ENCODE results near the gene OVCA2. TPM values are rescaled to one million over a fixed set of nuclear protein-coding genes. Genes with fewer than 3 reads are reported as not detected.

Gene OVCA2
- total RNA-seq, 1 experiment from 2014 or later: 27.3 TPM

DNA sequence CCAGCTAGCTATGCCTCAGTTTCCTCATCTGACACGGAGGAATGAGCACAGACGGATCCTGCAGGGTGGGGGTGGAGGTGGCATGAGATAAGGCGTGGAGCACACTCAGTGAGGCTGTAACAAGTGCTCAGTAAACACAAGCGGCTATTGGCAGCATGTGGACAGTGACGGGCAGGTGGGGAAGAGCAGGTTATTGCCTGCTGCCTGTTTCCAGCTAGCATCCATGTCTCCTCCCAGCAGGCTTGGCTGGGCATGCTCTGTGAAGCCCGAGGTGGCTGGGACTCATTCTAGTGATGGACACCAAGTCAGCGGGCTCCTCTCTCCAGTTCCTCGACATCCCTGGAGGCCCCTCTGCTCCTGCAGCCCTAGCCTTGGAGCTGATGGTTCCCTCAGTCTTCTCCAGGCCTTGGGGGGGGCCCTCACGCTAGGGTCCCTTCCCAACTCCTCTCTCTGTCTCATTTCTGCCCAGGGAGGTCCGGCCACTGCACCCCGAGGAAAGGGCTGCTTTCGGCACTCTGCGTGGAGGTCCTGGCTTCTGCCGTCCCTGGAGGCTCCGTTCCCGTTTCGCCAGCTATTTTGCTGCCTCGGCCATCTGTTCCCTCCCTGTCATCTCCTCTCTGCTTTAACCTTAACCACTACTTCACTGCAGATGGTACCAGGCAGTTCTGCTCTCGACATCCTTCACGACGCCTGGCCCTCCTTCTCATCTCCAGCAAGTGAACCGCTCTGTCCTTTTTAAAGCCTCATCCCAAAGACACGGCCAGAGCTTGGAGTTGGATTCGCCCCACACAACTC lies 22.9 kb upstream of the OVCA2 start:
- ChIA-PET CTCF (no interaction called here), RAD21 (ENCODE audit: low non-redundant PET in 1 of 2, low total read pairs in 2 of 2, uncharacterized antibody in 2 of 2, unreplicated experiment in 2 of 2) (no interaction called here), POLR2A (no interaction called here)
- Histone ChIP-seq H3K9me2 (ENCODE audit: insufficient read depth) (no peaks in the 10 kb centered on the region), H3K4me3 (replicated peaks in 1 of 2; ENCODE audit: low read depth in 1 of 2, low read length in 2 of 2) (no peak overlapping the region), H3K79me2 (ENCODE audit: insufficient read depth, low read length) (no peaks in the 10 kb centered on the region), H3K36me3 (ENCODE audit: control insufficient read depth in 1 of 2, insufficient read depth in 2 of 2, low read length in 2 of 2) (no peaks in the 10 kb centered on the region), H3K9me3 (ENCODE audit: control insufficient read depth in 1 of 2, insufficient read depth in 1 of 2, low read depth in 1 of 2, low read length in 2 of 2) (no peaks in the 10 kb centered on the region; a peak in 1 of 4 replicates), H3K4me1 (ENCODE audit: control insufficient read depth in 1 of 2, insufficient read depth in 2 of 2, low read length in 2 of 2) (peaks cover 2 to 4% of the 10 kb centered on the region in 2 experiments; a peak in 2 of 4 replicates), H2AFZ (ENCODE audit: low read depth, low read length, poor library complexity, severe bottlenecking) (no peak overlapping the region), H3K27me3 (ENCODE audit: insufficient read depth, low read length) (no peaks in the 10 kb centered on the region), H3K27ac (ENCODE audit: low read depth, low read length) (no peak overlapping the region), H3K9ac (ENCODE audit: low read length) (no peak overlapping the region), H4K20me1 (ENCODE audit: insufficient read depth) (no peaks in the 10 kb centered on the region), H3K4me2 (ENCODE audit: low read length) (no peak overlapping the region)
- intact Hi-C loops (cut with micrococcal nuclease): no loop called here
- no peak for DNase-seq (ENCODE audit: low read depth, low spot score)
- BruUV-seq (replicated peaks): no TSS peak
- ATAC-seq: no peak
- TF ChIP-seq, protein P1, sequence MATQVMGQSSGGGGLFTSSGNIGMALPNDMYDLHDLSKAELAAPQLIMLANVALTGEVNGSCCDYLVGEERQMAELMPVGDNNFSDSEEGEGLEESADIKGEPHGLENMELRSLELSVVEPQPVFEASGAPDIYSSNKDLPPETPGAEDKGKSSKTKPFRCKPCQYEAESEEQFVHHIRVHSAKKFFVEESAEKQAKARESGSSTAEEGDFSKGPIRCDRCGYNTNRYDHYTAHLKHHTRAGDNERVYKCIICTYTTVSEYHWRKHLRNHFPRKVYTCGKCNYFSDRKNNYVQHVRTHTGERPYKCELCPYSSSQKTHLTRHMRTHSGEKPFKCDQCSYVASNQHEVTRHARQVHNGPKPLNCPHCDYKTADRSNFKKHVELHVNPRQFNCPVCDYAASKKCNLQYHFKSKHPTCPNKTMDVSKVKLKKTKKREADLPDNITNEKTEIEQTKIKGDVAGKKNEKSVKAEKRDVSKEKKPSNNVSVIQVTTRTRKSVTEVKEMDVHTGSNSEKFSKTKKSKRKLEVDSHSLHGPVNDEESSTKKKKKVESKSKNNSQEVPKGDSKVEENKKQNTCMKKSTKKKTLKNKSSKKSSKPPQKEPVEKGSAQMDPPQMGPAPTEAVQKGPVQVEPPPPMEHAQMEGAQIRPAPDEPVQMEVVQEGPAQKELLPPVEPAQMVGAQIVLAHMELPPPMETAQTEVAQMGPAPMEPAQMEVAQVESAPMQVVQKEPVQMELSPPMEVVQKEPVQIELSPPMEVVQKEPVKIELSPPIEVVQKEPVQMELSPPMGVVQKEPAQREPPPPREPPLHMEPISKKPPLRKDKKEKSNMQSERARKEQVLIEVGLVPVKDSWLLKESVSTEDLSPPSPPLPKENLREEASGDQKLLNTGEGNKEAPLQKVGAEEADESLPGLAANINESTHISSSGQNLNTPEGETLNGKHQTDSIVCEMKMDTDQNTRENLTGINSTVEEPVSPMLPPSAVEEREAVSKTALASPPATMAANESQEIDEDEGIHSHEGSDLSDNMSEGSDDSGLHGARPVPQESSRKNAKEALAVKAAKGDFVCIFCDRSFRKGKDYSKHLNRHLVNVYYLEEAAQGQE (IDR thresholded peaks at IDR 0.05; ENCODE audit: low read depth): no peak
- TF ChIP-seq SRF (IDR thresholded peaks at IDR 0.05; ENCODE audit: low read depth) (no peak), EZH2phosphoT487 (IDR thresholded peaks at IDR 0.05; ENCODE audit: borderline replicate concordance) (no peak), ZBTB33 (IDR thresholded peaks at IDR 0.05; ENCODE audit: extremely low read depth, insufficient replicate concordance, low read length) (no peak), EGR1 (IDR thresholded peaks at IDR 0.05; ENCODE audit: low read depth) (no peak), EZH2 (IDR thresholded peaks at IDR 0.05) (no peak), CEBPB (IDR thresholded peaks at IDR 0.05; ENCODE audit: low read depth) (no peak), FOSL1 (IDR thresholded peaks at IDR 0.05; ENCODE audit: low read depth) (no peak), TCF7L2 (IDR thresholded peaks at IDR 0.05; ENCODE audit: borderline replicate concordance, extremely low read depth, insufficient read depth, insufficient read length) (no peak), POLR2A (IDR thresholded peaks at IDR 0.05; ENCODE audit: borderline replicate concordance, extremely low read depth, insufficient read depth, insufficient read length) (no peak), SIN3A (IDR thresholded peaks at IDR 0.05; ENCODE audit: low read depth) (no peak), CBX3 (IDR thresholded peaks at IDR 0.05; ENCODE audit: low read depth) (no peak), RAD21 (IDR thresholded peaks at IDR 0.05; ENCODE audit: low read depth) (no peak), CTCF (IDR thresholded peaks at IDR 0.05 in 2 of 3, conservative IDR thresholded peaks at IDR 0.05 in 1 of 3; ENCODE audit: borderline replicate concordance in 1 of 3, insufficient read depth in 1 of 3, low read depth in 2 of 3, low read length in 2 of 3) (no peak), YY1 (IDR thresholded peaks at IDR 0.05; ENCODE audit: extremely low read depth, insufficient replicate concordance, low read depth, low read length) (no peak), ELF1 (IDR thresholded peaks at IDR 0.05; ENCODE audit: borderline replicate concordance, low read depth) (no peak), ZNF274 (IDR thresholded peaks at IDR 0.05; ENCODE audit: low read depth, low read length) (no peak)
- TF ChIP-seq, protein P2, sequence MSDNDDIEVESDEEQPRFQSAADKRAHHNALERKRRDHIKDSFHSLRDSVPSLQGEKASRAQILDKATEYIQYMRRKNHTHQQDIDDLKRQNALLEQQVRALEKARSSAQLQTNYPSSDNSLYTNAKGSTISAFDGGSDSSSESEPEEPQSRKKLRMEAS (IDR thresholded peaks at IDR 0.05): no peak
- TF ChIP-seq, protein P3, sequence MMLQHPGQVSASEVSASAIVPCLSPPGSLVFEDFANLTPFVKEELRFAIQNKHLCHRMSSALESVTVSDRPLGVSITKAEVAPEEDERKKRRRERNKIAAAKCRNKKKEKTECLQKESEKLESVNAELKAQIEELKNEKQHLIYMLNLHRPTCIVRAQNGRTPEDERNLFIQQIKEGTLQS (IDR thresholded peaks at IDR 0.05): no peak

Data from HCT116 (cell line).